Testis (tissue), 3 donors: Measurements from ENCODE around the gene NTM. TPM values are rescaled to one million over a fixed set of nuclear protein-coding genes. Genes with fewer than 3 reads are reported as not detected.

Source experiments
- DNase-seq: peaks from one replicate; pipeline ENCODE4 v3.0.0-alpha.2; 2019
- H3K27ac ChIP-seq, 2 donors: fragments of 200-600 bp; sonication (generic); one replicate each; pipeline ENCODE4 v1.5.1; 2019
- H3K27me3 ChIP-seq: fragments of 200-600 bp; sonication (generic); one replicate; pipeline ENCODE4 v1.5.1; 2019
- H3K36me3 ChIP-seq: fragments of 200-600 bp; sonication (generic); one replicate; pipeline ENCODE4 v1.5.1; 2017; ENCODE audit warnings: low read depth; ENCODE audit errors: missing control alignments
- H3K4me1 ChIP-seq: fragments of 200-600 bp; sonication (generic); one replicate; pipeline ENCODE4 v1.5.1; 2019
- H3K4me3 ChIP-seq, 2 donors: fragments of 200-600 bp; sonication (generic); one replicate each; pipeline ENCODE4 v1.5.1; 2017 to 2019
- H3K9me3 ChIP-seq: fragments of 200-600 bp; sonication (generic); one replicate; pipeline ENCODE4 v1.5.1; 2017
- POLR2A ChIP-seq: fragments of 450-650 bp; IDR thresholded peaks from one replicate; pipeline ENCODE4 v1.6.1; 2017; ENCODE audit warnings: antibody characterized with exemption, mild to moderate bottlenecking, moderate library complexity
- WGBS, 2 donors: methylation state at CpG; one replicate each; pipeline ENCODE4 v1.1.5; 2018; 5-methylcytosine and 5-hydroxymethylcytosine counted together
- intact Hi-C: fragments of 100-400 bp; cut with DNase I; formaldehyde crosslinking; loops from one replicate; pipeline ENCODE4 v1.15.1; 2023; ENCODE audit warnings: low total_unique reads
- polyA plus RNA-seq: library from polyadenylated mRNA; stranded (reverse); fragments of 350-450 nt; fragmentation: Illumina TruSeq; extraction: RNeasy Lipid Tissue Mini Kit (QIAGEN cat#74804); gene quantifications from one replicate; pipeline ENCODE4 v1.2.3, GENCODE V29; 2014; ENCODE audit warnings: low read depth, low replicate concordance; ENCODE audit not compliant: insufficient read depth
- total RNA-seq, 2 donors: library from RNA; depleted of rRNA; stranded (reverse); fragments of >200 nt; gene quantifications; one replicate each; pipeline ENCODE4 v1.2.3, GENCODE V29; 2016
- TF ChIP-seq, protein P1 (sequence below), 3 experiments: fragments of 450-650 bp in 2 of 3; fragments of 200-600 bp in 1 of 3; sonication (generic) in 1 of 3; IDR thresholded peaks; one replicate each; pipeline ENCODE4 v1.5.1; 2016 to 2019; ENCODE audit warnings: antibody characterized with exemption in 3 of 3, mild to moderate bottlenecking in 2 of 3, moderate library complexity in 1 of 3

NTM gene
- total and polyA plus RNA-seq, 3 donors from 2014 or later, result 1.7 to 4.5 (median 1.8) TPM

DNA sequence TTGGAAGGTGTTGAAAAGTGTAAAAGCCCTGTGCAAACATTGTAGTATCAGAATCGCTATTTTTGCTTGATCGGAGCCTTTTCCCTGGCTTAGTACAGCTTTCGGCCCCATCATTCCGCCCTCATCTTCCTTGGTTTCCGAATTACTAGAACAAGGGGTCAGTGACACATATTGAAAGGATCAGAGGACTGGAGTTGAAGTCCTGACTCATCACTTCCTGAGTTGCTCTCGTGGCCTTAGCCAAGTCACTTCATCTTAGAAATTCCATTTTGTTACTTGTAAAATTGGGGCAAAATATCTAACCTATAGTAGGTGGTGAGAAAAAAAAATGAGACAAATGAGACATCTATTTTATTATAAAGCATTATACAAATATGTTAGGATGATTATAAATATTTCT is 375.0 kb downstream of the NTM start:
- no peak overlapping the region for H3K27ac ChIP-seq
- no peak overlapping the region for H3K4me3 ChIP-seq
- H3K36me3 ChIP-seq, result no peaks in the 10 kb centered on the region
- no peaks in the 10 kb centered on the region for H3K27me3 ChIP-seq
- intact Hi-C loops, result no loop called here
- 71 to 80% methylated on average over 6 of the region's 6 CpGs for WGBS, 2 donors
- no peak for TF ChIP-seq POLR2A
- TF ChIP-seq, protein P1, sequence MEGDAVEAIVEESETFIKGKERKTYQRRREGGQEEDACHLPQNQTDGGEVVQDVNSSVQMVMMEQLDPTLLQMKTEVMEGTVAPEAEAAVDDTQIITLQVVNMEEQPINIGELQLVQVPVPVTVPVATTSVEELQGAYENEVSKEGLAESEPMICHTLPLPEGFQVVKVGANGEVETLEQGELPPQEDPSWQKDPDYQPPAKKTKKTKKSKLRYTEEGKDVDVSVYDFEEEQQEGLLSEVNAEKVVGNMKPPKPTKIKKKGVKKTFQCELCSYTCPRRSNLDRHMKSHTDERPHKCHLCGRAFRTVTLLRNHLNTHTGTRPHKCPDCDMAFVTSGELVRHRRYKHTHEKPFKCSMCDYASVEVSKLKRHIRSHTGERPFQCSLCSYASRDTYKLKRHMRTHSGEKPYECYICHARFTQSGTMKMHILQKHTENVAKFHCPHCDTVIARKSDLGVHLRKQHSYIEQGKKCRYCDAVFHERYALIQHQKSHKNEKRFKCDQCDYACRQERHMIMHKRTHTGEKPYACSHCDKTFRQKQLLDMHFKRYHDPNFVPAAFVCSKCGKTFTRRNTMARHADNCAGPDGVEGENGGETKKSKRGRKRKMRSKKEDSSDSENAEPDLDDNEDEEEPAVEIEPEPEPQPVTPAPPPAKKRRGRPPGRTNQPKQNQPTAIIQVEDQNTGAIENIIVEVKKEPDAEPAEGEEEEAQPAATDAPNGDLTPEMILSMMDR (IDR thresholded peaks at IDR 0.05), result no peak
- H3K9me3 ChIP-seq, result no peaks in the 10 kb centered on the region
- H3K4me1 ChIP-seq, result no peaks in the 10 kb centered on the region
- DNase-seq, result no peak

DNA sequence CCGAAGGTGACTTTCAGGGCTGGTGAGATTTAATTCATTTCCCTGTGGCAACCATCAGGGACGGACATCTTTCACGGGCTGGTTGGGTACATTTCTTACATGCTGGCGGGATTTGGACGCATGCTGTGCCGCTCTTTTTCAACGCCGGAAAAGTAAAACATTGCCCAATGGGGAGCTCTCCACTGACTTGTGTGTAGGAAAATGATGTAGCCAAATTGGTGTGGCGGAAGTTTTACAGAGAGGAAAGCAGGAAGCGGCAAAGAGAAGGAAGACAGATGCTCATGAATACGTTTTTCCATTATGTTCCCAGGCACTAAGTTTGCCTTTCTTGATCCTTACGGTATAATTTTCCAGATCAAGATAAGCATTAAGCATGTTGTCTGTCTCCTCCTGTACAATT is 375.8 kb downstream of the NTM start:
- H3K4me3 ChIP-seq, result no peak overlapping the region
- intact Hi-C loops, result no loop called here
- H3K4me1 ChIP-seq, result no peaks in the 10 kb centered on the region
- no peaks in the 10 kb centered on the region for H3K9me3 ChIP-seq
- H3K36me3 ChIP-seq, result no peaks in the 10 kb centered on the region
- DNase-seq, result no peak
- TF ChIP-seq, protein P1 (IDR thresholded peaks at IDR 0.05), result no peak
- TF ChIP-seq POLR2A, result no peak
- H3K27ac ChIP-seq, result no peak overlapping the region
- 61 to 64% methylated on average over 12 of the region's 12 CpGs for WGBS, 2 donors
- H3K27me3 ChIP-seq, result no peaks in the 10 kb centered on the region

- peak; percentile 74 for DNase-seq
- Histone ChIP-seq H3K36me3 (no peaks in the 10 kb centered on the region), H3K4me3 (no peak overlapping the region), H3K9me3 (no peaks in the 10 kb centered on the region), H3K4me1 (no peaks in the 10 kb centered on the region), H3K27me3 (no peaks in the 10 kb centered on the region), H3K27ac (no peak overlapping the region)
- intact Hi-C loops, result no loop called here
- TF ChIP-seq POLR2A, result no peak
- TF ChIP-seq, protein P1 (IDR thresholded peaks at IDR 0.05), result peak; percentile 69 to 75 (median 70)
- 42 to 43% methylated on average over 15 of the region's 15 CpGs for WGBS, 2 donors
Measured at GRCh38 chr11:131748151-131749050, 378.0 kb downstream of the NTM start.

DNA sequence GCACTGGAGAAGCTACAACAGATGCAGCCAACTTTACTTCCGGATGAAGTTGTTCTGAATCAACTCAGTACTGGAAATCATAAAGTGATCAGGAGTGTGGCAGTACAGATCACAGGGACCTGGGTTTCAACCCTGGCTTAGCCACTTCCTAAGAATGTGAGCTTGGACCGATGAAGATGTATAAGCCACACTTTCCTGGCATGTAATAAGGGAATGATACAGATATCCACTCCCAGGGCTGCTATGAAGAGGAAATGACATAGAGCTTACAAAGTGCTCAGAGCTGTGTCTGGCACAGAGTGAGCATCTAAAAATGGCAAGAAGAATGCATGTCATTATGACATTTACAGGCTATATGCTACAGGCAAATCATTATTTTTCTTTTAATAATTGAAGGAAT is 378.7 kb downstream of the NTM start:
- H3K4me1 ChIP-seq, result no peaks in the 10 kb centered on the region
- no peak for DNase-seq
- no peak overlapping the region for H3K4me3 ChIP-seq
- no peaks in the 10 kb centered on the region for H3K9me3 ChIP-seq
- no peaks in the 10 kb centered on the region for H3K36me3 ChIP-seq
- intact Hi-C loops, result no loop called here
- no peak for TF ChIP-seq POLR2A
- TF ChIP-seq, protein P1 (IDR thresholded peaks at IDR 0.05), result no peak
- 81 to 86% methylated on average over 2 of the region's 2 CpGs for WGBS, 2 donors
- no peak overlapping the region for H3K27ac ChIP-seq
- H3K27me3 ChIP-seq, result no peaks in the 10 kb centered on the region

- H3K4me1 ChIP-seq, result no peaks in the 10 kb centered on the region
- H3K36me3 ChIP-seq, result no peaks in the 10 kb centered on the region
- intact Hi-C loops, result no loop called here
- no peak overlapping the region for H3K4me3 ChIP-seq
- no peaks in the 10 kb centered on the region for H3K27me3 ChIP-seq
- no peak for DNase-seq
- no peak overlapping the region for H3K27ac ChIP-seq
- no peak for TF ChIP-seq POLR2A
- TF ChIP-seq, protein P1 (IDR thresholded peaks at IDR 0.05), result no peak
- no peaks in the 10 kb centered on the region for H3K9me3 ChIP-seq
Measured at GRCh38 chr11:131750152-131750551, 379.7 kb downstream of the NTM start.
